Esophagus (tissue), 2 donors: ENCODE data around the gene EBLN2. TPM values are rescaled to one million over a fixed set of nuclear protein-coding genes. Genes with fewer than 3 reads are reported as not detected.

Source experiments
- H3K27ac ChIP-seq, 2 donors: one replicate each; pipeline ENCODE4 v1.5.1; 2013; ENCODE audit warnings: low read depth in 2 of 2, mild to moderate bottlenecking in 2 of 2, inconsistent platforms in 1 of 2, low read length in 1 of 2, moderate library complexity in 1 of 2
- H3K27me3 ChIP-seq, 2 donors: one replicate each; pipeline ENCODE4 v1.6.1; 2013; ENCODE audit warnings: low read length in 2 of 2, control low read depth in 1 of 2, mild to moderate bottlenecking in 1 of 2; ENCODE audit not compliant: insufficient read depth in 2 of 2, control insufficient read depth in 1 of 2
- H3K36me3 ChIP-seq, 2 donors: one replicate each; pipeline ENCODE4 v1.6.1; 2013; ENCODE audit warnings: low read length in 1 of 2; ENCODE audit not compliant: control insufficient read depth in 2 of 2, insufficient read depth in 2 of 2
- H3K4me1 ChIP-seq, 2 donors: one replicate each; pipeline ENCODE4 v1.6.1; 2013; ENCODE audit warnings: low read length in 1 of 2; ENCODE audit not compliant: control insufficient read depth in 2 of 2, insufficient read depth in 2 of 2
- H3K4me3 ChIP-seq, 2 donors: one replicate each; pipeline ENCODE4 v1.5.1; 2013; ENCODE audit warnings: low read length in 2 of 2, mild to moderate bottlenecking in 2 of 2, low read depth in 1 of 2, moderate library complexity in 1 of 2
- H3K9me3 ChIP-seq, 2 donors: one replicate each; pipeline ENCODE4 v1.6.1; 2013; ENCODE audit warnings: mild to moderate bottlenecking in 2 of 2, low read depth in 1 of 2, low read length in 1 of 2, moderate library complexity in 1 of 2; ENCODE audit not compliant: control insufficient read depth in 2 of 2, insufficient read depth in 1 of 2
- WGBS, 2 donors: extraction: QIAGEN DNeasy Blood & Tissue Kit; methylation state at CpG; one replicate each; pipeline ENCODE4 v1.1.7; 2013; 5-methylcytosine and 5-hydroxymethylcytosine counted together
- polyA plus RNA-seq, 2 donors: library from polyadenylated mRNA; stranded (reverse); fragments of 200-250 nt; gene quantifications; one replicate each; pipeline ENCODE4 v1.2.3, GENCODE V29; 2013
- donor health status: healthy with polysubstance abuse.
- donor health status: Bipolar disorder and iron deficiency.

EBLN2 gene
- polyA plus RNA-seq, 2 donors = 0.53 to 0.92 TPM

DNA sequence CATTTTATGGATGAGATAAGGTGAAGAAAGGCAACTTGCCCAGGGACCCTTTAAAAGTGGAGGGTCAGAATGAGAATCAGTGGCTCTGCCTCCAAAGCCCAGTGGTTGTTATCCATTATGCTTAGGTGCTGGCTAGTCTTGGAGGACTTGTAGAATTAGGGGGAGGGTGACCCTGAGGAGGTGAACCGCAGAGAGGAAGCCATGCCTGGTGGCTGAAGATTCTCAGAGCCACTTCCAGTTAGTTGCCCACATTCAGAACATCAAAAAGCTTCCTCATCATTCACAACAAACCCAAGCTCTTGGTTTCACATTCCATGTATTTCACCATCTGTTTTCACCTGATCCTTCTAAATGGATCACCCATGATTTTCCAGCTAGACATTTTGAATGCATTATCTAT is 11.2 kb downstream of the EBLN2 start:
- H3K27ac ChIP-seq = no peak overlapping the region
- 69 to 79% methylated on average over 1 of the region's 1 CpG for WGBS, 2 donors
- no peak overlapping the region for H3K4me3 ChIP-seq
- no peaks in the 10 kb centered on the region for H3K27me3 ChIP-seq
- H3K4me1 ChIP-seq = no peaks in the 10 kb centered on the region
- no peaks in the 10 kb centered on the region for H3K9me3 ChIP-seq
- H3K36me3 ChIP-seq = no peaks in the 10 kb centered on the region

DNA sequence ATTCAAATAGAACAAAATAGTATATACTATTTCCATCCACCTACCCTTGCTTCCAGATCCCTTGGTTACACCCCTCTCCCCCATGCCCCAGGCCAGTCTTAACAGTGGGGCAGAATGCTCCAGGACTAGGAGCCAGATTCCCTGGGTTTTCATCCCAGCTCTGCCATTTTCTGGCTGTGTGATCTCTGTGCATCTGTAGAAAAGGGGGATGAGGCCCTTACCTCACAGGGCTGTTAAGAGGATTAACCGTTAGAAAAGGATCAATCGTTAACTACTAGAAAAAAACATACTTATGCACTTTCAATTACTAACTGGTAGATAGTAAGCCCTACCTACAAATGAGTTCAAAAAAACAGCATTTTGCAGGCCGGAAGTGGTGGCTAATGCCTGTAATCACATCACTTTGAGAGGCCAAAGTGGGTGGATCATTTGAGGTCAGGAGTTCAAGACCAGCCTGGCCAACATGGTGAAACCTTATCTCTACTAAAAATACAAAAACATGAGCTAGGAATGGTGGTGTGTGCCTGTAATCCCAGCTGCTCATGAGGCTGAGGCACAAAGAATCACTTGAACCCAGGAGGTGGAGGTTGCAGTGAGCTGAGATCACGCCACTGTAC is 11.7 kb downstream of the EBLN2 start:
- Histone ChIP-seq H3K27me3 (no peaks in the 10 kb centered on the region), H3K4me3 (no peak overlapping the region), H3K27ac (no peak overlapping the region), H3K4me1 (no peaks in the 10 kb centered on the region), H3K36me3 (no peaks in the 10 kb centered on the region), H3K9me3 (no peaks in the 10 kb centered on the region)
- WGBS, 2 donors = 67% methylated on average over 4 of the region's 4 CpGs

DNA sequence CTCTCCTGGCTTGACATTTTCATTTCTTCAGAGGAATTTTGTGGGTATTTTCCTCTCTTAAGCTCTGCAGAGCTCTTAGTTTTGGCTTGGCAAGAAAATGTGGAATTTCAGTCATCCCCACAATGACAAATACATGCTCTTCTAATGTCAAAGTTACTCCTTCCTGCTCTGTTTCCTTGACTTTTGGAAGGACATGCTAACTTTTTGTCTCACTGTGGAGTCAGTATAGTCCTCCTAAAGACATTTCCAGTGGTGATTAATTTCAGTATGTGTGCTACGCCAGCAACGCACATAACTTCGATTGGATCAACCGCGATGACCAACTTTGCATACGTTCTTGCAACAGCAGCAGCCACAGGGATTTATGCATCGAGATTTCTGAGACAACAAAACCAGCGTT is 13.3 kb downstream of the EBLN2 start:
- no peak overlapping the region for H3K27ac ChIP-seq
- H3K4me3 ChIP-seq = no peak overlapping the region
- H3K9me3 ChIP-seq = no peaks in the 10 kb centered on the region
- H3K36me3 ChIP-seq = no peaks in the 10 kb centered on the region
- 83% methylated on average over 8 of the region's 8 CpGs for WGBS, 2 donors
- no peaks in the 10 kb centered on the region for H3K4me1 ChIP-seq
- no peaks in the 10 kb centered on the region for H3K27me3 ChIP-seq

DNA sequence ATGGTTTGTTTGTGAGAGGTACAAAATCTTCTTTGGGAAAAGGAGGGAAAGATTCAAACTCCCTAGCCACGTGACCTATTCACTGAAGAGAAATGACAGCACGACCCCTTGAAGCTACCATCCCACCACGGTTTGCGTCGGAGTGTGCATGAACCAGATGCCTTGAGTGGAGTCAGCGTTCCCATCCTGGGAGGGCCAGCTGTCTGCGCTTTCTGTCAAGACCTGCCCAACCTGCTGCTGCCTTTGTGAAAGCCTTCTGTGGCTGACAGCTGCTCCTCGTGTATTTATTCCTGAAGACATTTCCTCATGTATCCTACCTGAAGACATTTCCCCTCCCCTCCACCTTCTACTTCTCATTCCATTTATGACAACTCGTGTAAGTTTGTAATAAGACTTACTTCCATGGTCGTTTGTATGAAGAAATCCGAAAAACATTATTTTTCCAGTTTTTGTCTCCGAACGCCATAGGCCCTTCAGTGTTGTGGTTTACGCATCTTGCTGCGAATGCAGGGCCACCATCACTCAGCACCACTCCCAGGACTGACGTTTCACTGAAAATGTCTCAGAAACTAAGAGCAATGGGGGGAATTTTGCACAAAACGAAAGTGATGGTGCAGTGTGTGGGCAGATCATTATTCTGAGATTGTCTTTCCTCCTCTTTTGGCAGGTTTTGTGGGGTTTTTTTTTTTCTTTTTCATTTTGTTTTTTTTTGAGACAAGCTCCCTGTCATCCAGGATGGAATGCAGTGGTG is 18.9 kb downstream of the EBLN2 start:
- H3K27me3 ChIP-seq = no peaks in the 10 kb centered on the region
- no peak overlapping the region for H3K4me3 ChIP-seq
- H3K9me3 ChIP-seq = no peaks in the 10 kb centered on the region
- no peak overlapping the region for H3K27ac ChIP-seq
- 64 to 67% methylated on average over 17 of the region's 17 CpGs for WGBS, 2 donors
- no peaks in the 10 kb centered on the region for H3K36me3 ChIP-seq
- H3K4me1 ChIP-seq = no peaks in the 10 kb centered on the region

DNA sequence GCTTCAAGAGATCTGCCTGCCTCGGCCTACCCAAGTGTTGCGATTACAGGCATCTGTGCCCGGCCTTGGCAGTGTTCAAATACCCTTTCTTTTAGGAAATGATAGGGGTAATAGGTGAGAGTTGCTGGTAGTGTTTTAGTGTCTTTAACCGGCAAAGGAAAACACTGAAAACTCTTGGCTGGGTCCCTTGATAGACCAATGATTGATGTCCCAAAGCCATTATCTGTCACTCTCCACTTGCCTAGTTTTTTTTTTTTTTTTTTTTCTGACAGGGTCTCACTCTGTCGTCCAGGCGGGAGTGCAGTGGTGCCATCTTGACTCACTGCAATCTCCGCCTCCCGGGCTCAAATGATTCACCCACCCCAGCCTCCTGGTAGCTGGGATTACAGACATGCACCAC is 19.7 kb downstream of the EBLN2 start:
- no peak overlapping the region for H3K4me3 ChIP-seq
- 94 to 97% methylated on average over 8 of the region's 8 CpGs for WGBS, 2 donors

DNA sequence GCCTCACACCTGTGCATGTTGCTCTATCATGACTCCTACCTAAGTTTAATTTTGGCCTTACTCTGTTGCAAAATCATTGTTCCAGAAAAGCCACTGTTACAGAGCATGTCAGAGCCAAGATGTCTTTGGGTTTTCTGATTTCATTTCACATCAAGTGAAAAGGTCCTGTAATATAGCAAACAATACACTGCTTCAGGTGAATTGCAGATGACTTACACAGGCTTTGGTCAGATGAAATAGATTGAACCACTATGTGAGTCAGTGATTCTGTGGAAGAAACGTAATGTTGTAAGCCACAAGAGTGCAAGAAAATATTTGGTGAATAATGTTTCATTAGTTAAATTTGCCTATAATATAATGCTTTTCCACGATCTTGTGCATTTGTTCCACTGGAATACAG is 22.7 kb downstream of the EBLN2 start:
- no peaks in the 10 kb centered on the region for H3K27me3 ChIP-seq
- no peak overlapping the region for H3K27ac ChIP-seq
- no peaks in the 10 kb centered on the region for H3K4me1 ChIP-seq
- no peaks in the 10 kb centered on the region for H3K9me3 ChIP-seq
- H3K36me3 ChIP-seq = no peaks in the 10 kb centered on the region
- WGBS, 2 donors = 82 to 94% methylated on average over 2 of the region's 2 CpGs
- no peak overlapping the region for H3K4me3 ChIP-seq

More for the DNA sequence above, 19.7 kb downstream of the EBLN2 start:
- Histone ChIP-seq H3K27me3 (no peaks in the 10 kb centered on the region), H3K4me1 (no peaks in the 10 kb centered on the region), H3K27ac (no peak overlapping the region), H3K9me3 (no peaks in the 10 kb centered on the region), H3K36me3 (no peaks in the 10 kb centered on the region)

DNA sequence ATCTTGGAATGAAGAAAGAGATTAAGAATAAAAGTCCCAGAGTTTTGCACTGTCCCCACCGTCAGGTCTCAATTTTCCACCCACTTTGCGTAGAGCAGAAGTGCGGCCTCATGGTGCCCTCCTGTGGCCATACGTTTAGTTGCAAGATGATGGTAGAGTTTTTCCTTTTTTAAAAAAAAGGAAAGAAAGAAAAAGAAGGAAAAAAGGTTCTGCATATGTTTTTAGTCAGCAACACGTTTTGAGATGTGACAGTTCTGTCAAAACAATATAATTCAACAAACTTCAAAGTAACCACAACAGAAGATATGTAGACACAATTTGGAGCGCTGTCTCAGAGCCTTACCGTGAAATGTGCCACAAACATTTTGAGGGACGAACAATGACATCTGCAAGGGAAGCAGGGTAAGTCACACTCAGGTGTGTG is 24.6 kb downstream of the EBLN2 start:
- 16 to 22% methylated on average over 8 of the region's 8 CpGs for WGBS, 2 donors
- H3K9me3 ChIP-seq = no peaks in the 10 kb centered on the region
- H3K27ac ChIP-seq = no peak overlapping the region
- no peaks in the 10 kb centered on the region for H3K4me1 ChIP-seq
- H3K4me3 ChIP-seq = no peak overlapping the region
- H3K27me3 ChIP-seq = no peaks in the 10 kb centered on the region
- no peaks in the 10 kb centered on the region for H3K36me3 ChIP-seq

DNA sequence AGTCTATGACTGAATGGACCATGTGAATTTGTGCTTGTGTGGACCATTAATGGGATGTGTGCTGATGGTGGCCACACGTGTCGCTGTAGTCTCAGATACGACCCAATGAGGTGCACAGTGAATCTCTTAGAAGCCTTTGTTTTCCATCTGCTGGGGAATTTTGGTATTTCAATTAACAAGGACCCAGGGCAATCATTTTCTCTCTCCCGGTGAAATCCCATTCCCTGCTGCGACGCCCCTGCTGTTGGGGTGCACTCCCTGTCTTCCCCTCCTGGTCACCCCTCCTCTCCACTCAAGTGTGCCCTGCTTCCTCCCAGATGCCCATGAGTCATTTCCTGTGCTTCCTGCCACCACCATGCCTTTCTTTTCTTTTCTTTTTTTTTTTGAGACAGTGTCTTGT is 32.7 kb downstream of the EBLN2 start:
- H3K4me3 ChIP-seq = no peak overlapping the region
- WGBS, 2 donors = 71 to 80% methylated on average over 6 of the region's 6 CpGs
- H3K36me3 ChIP-seq = no peaks in the 10 kb centered on the region
- no peaks in the 10 kb centered on the region for H3K27me3 ChIP-seq
- peaks cover 0 to 3% of the 10 kb centered on the region in 2 donors for H3K4me1 ChIP-seq
- H3K9me3 ChIP-seq = no peaks in the 10 kb centered on the region
- H3K27ac ChIP-seq = no peak overlapping the region

DNA sequence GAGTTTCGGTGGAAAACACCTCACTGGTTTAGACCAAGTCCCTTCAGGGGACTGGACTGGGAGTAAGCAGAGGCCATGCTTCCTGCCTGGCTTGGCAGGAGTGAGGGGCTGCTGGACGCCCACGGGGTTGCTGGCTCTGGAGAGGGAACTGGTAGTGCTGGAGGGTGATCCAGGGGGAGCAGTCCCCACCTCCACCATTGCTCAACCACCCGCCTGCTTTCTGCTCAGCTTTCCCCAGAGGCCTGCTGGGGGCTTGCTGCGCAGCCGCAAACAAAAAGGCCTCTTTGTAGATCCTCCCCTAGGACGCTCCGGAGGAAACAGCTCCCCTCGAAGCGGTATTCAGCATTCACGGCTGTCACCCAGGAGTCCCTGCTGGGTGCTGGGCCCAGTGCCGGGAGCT is 33.5 kb downstream of the EBLN2 start:
- H3K27ac ChIP-seq = no peak overlapping the region
- H3K4me3 ChIP-seq = no peak overlapping the region
- no peaks in the 10 kb centered on the region for H3K27me3 ChIP-seq
- WGBS, 2 donors = 79 to 81% methylated on average over 12 of the region's 12 CpGs
- peaks cover 0 to 3% of the 10 kb centered on the region in 2 donors for H3K4me1 ChIP-seq
- no peaks in the 10 kb centered on the region for H3K36me3 ChIP-seq
- no peaks in the 10 kb centered on the region for H3K9me3 ChIP-seq

DNA sequence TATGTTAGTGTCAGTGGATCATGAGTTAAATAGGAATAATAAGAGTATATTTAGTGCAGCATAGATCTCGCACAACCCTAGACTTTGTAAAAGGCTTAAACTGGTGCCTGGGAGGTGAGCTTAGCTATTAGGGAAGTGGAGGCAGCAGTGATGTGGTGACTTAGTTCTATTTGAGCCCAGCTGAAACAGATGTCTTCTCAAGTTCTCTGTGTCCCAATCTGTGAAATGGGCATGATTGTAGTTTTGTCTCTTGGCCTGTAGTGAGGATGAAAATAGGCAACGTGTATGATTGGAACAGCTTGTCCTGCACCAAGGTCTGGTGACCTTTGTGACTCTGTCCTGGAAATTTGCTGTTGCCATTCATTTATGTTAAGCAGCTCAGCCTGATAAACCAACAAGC is 34.7 kb downstream of the EBLN2 start:
- 85 to 86% methylated on average over 2 of the region's 2 CpGs for WGBS, 2 donors
- Histone ChIP-seq H3K4me1 (peaks cover 0 to 3% of the 10 kb centered on the region in 2 donors), H3K27ac (no peak overlapping the region), H3K36me3 (no peaks in the 10 kb centered on the region), H3K4me3 (no peak overlapping the region), H3K27me3 (no peaks in the 10 kb centered on the region), H3K9me3 (no peaks in the 10 kb centered on the region)
